GM12864 (cell line): ENCODE measurements around the gene KRTAP2-1.
"Not testable (repeated sequence)": the region's sequence is repeated elsewhere in the genome, so short reads cannot be mapped to it uniquely, and the experiment has no call there.

Experiments used
- DNase-seq: peaks from one replicate; pipeline ENCODE4 v3.0.0-alpha.2; 2011; ENCODE audit warnings: low read depth
- H3K4me3 ChIP-seq: 2 replicates; pipeline ENCODE4 v1.5.1; 2011; ENCODE audit warnings: mild to moderate bottlenecking, low read depth, low read length, control low read depth
- TF ChIP-seq, protein P1 (sequence below): IDR thresholded peaks from 2 replicates; pipeline ENCODE4 v1.5.1; 2011; ENCODE audit warnings: low read depth, mild to moderate bottlenecking, moderate library complexity, low read length, control low read depth, inconsistent platforms; ENCODE audit errors: missing control alignments

Gene KRTAP2-1

GRCh38 chr17:41071606-41072360 lies 24.7 kb upstream of the KRTAP2-1 start:
- H3K4me3 ChIP-seq: no peak overlapping the region
- DNase-seq: no peak
- TF ChIP-seq, protein P1, sequence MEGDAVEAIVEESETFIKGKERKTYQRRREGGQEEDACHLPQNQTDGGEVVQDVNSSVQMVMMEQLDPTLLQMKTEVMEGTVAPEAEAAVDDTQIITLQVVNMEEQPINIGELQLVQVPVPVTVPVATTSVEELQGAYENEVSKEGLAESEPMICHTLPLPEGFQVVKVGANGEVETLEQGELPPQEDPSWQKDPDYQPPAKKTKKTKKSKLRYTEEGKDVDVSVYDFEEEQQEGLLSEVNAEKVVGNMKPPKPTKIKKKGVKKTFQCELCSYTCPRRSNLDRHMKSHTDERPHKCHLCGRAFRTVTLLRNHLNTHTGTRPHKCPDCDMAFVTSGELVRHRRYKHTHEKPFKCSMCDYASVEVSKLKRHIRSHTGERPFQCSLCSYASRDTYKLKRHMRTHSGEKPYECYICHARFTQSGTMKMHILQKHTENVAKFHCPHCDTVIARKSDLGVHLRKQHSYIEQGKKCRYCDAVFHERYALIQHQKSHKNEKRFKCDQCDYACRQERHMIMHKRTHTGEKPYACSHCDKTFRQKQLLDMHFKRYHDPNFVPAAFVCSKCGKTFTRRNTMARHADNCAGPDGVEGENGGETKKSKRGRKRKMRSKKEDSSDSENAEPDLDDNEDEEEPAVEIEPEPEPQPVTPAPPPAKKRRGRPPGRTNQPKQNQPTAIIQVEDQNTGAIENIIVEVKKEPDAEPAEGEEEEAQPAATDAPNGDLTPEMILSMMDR: no peak

DNA sequence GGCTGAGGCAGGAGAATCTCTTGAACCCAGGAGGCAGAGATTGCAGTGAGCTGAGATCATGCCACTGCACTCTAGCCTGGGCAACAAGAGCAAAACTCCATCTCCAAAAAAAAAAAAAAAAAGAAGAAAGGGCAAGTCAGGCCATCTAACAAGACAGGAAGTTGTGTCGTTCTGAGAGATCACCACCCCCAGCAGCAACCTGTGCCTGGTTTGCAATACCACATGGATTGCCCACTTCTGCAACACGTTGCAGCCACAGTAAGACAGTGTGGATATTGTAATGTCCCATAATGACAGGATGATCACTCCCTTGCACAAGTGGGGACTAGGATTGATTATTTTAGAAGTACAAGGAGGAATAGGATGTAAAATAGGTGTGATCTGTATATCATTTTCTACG lies 21.9 kb upstream of the KRTAP2-1 start:
- DNase-seq: no peak
- H3K4me3 ChIP-seq: no peak overlapping the region
- TF ChIP-seq, protein P1: no peak

DNA sequence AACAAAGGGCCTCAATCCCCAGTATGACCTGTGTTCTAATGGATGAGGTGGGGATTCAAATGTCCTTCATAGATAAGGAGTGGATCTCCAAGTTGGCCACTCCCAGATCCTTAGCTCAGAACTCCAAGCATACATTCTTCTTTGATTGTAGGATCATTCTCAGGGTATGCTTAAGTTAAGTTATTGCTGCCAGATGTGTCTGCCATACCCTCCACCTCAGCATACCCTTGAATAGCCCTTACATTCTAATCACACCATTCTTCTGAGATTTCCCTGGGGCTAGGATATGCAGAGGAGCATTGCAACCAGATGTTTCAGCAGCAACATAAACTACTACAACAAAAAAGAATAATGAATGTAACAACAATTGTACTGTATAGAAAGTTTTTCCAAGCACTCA lies 20.2 kb upstream of the KRTAP2-1 start:
- H3K4me3 ChIP-seq: no peak overlapping the region
- no peak for DNase-seq
- TF ChIP-seq, protein P1: no peak

DNA sequence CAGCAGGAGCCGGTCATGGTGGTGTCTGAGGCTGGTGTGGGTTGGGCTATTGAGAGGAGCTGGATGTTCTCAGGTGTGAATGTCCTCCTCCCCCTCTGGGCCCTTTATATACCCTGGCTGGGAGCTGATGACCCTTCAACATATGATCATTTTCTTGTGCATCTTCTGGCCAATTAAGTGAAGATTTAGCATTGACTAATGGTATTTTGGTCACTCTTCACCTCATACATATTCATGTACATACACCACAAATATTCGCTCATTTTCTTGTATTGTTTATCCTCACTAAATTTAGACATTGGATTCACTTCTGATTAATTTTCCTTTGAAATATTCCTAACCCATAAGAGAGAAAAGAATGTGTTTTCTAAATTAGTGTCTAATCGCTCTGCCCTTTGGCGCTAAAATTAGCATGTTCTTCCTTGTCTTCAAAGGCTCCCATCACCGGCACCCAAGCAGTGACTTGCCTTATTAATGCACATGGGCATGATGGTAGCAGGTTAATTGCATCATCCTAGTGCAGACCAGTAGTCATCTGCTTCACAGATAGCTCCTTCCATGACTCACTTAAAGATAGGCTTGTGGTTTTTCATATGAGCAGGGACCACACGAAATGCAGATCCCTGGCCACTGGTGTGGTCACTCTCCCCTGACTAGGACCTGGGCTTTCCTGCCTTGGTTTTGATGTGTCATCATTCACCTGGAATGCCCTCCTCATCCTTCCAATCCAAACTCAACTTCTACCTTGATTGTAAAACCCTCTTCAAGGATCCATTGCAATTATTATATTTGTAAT lies 18.9 kb upstream of the KRTAP2-1 start, which contains the start of gene KRTAP2-4:
Gene KRTAP2-4, minus strand, starts transcription at position 51 of the 796 bp plus-strand sequence. Its CDS starts 34 bp downstream, at position 17.
- TF ChIP-seq, protein P1: no peak
- no peak for DNase-seq
- H3K4me3 ChIP-seq: no peak within 1 kb of the TSS

- not testable (repeated sequence) for H3K4me3 ChIP-seq, DNase-seq
Measured at GRCh38 chr17:41065016-41065689, 18.0 kb upstream of the KRTAP2-1 start.

DNA sequence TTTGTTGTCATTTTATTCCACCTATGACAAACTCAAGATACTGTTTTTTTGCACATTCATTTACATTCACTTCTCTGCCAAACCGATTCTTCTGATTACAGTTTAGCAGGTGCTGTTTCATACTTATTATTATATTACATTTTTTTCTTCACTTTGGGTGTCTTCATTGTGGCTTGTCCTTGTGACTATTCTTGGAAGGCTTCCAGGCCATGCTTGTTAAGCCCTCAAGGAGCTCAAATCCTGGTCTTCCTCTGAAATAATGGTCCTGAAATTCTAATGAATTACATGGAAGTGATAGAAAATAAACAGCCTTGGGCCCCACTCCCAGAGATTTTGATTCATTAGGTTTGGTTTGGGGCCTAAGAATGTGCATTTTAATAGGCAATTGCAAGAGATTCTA lies 17.2 kb upstream of the KRTAP2-1 start:
- no peak overlapping the region for H3K4me3 ChIP-seq
- no peak for DNase-seq
- TF ChIP-seq, protein P1: no peak

DNA sequence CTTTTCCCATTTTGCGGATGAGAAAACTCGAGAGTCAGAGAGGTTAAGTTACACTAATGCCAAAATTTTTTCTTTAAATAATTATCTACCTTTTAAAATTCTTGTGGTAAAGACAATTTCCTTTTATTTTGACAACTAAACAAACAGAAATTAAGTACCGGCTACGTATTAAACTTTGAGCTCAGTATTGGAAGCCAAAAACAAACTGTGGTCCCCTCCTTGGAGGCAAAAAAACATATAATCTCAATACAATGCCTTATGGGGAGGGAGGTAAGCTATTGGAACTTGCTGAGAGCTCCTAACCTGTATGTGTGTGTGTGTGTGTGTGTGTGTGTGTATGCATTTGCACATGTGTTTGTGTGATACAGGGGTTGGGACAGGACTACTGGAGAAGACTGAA lies 16.3 kb upstream of the KRTAP2-1 start:
- no peak for DNase-seq
- TF ChIP-seq, protein P1: no peak
- H3K4me3 ChIP-seq: no peak overlapping the region
